ENCODE results near the gene SCARB2.

The SCARB2 gene

DNA sequence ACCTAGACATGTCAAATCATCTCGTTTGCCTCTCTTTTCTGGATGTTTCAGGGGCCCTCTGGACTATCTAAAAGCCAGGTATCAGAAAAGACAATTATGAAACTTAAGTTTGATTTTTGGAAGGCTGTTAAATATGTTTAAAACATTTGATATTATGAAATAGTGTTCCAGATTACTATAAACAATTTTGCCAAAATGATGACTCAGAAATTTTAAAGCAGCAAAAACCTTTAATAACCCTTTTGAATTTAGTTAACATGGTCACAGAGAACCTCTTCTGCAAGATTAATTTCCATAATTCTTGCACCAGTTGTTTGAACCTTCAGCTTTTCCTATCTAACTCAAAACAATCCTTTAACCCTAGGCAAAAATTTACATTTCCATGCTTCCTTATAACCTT lies 19.1 kb upstream of the SCARB2 start:
- no peak overlapping the region for H3K4me3 ChIP-seq (ENCODE audit: low read depth, low read length)
- TF ChIP-seq, protein P1, sequence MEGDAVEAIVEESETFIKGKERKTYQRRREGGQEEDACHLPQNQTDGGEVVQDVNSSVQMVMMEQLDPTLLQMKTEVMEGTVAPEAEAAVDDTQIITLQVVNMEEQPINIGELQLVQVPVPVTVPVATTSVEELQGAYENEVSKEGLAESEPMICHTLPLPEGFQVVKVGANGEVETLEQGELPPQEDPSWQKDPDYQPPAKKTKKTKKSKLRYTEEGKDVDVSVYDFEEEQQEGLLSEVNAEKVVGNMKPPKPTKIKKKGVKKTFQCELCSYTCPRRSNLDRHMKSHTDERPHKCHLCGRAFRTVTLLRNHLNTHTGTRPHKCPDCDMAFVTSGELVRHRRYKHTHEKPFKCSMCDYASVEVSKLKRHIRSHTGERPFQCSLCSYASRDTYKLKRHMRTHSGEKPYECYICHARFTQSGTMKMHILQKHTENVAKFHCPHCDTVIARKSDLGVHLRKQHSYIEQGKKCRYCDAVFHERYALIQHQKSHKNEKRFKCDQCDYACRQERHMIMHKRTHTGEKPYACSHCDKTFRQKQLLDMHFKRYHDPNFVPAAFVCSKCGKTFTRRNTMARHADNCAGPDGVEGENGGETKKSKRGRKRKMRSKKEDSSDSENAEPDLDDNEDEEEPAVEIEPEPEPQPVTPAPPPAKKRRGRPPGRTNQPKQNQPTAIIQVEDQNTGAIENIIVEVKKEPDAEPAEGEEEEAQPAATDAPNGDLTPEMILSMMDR (IDR thresholded peaks at IDR 0.05; ENCODE audit: low read depth, low read length, missing control alignments), result no peak
- DNase-seq (ENCODE audit: low read depth), result no peak

DNA sequence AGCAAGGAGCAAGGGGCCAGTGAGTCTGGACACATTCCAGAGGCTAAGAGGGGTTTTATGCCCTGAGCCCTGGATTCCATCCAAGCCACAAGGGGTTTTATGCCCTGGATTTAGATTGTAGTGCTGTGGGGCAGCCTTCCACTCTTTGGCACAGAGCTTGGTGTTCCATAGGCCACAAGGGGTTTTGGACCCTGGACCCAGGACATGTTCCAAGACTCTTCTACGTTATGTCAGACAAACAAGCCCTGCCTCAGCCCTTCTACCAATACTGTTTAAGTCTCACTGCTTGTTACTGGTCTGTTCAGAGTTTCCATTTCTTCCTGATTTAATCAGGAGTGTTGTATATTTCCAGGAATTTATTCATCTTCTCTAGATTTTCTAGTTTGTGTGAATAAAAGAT lies 12.8 kb upstream of the SCARB2 start:
- DNase-seq (ENCODE audit: low read depth), result no peak
- TF ChIP-seq, protein P1 (IDR thresholded peaks at IDR 0.05; ENCODE audit: low read depth, low read length, missing control alignments), result no peak
- no peak overlapping the region for H3K4me3 ChIP-seq (ENCODE audit: low read depth, low read length)

DNA sequence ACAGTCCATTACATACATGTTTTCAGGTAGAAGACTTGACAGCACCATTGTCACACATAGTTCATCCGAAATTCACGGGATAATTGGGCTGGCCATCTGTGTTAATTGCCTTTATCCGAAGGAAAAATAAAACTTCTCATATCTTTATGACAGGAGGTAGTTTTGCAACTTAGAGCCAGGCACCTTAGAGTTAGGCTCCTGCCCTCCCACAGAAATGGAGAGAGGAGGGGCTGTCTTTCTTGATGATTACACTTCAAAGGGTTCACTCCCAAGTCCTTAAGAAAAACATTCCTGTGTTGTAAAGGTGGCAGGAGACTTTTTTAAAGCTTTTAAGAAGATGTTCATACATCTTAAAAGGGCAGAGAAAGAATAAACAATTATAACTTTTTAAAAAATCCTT lies 10.5 kb upstream of the SCARB2 start:
- H3K4me3 ChIP-seq (ENCODE audit: low read depth, low read length), result no peak overlapping the region
- DNase-seq (ENCODE audit: low read depth), result no peak
- TF ChIP-seq, protein P1 (IDR thresholded peaks at IDR 0.05; ENCODE audit: low read depth, low read length, missing control alignments), result no peak

DNA sequence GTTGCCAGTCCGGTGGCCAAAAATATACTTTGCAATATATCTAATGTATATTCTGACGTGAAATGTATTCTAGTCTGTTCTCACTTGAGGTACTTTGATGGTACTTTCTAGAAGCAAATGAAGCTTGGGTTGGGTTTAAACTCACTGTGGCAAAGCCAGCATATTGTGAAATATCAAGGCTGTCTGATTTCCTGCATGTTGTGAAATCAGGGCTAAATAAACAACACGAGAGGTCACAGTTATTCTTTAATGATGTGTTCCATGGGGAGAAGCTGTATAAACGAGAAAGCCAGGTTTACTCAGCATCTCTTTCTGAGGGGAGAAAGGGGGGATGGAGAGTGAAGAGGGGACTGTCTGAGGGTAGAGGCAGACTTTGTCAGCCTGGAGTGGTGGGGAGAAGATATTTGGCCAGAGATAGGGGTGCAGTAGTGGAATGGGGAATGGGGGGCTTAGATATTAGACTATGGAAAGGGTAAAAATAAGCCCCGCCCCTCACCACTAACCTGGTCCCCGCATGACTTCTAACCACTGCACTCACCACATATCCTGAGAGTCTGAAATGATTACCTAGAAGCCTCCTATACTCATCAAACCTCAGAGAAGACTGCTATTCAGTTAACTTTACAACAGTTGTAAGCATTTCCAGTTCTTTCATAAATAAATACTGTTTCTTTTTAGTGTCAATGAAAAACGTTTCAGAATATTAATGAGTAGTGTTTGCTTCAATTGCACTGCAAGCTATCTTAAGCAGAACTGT lies 5.9 kb upstream of the SCARB2 start:
- no peak for DNase-seq (ENCODE audit: low read depth)
- TF ChIP-seq, protein P1 (IDR thresholded peaks at IDR 0.05; ENCODE audit: low read depth, low read length, missing control alignments), result no peak
- H3K4me3 ChIP-seq (ENCODE audit: low read depth, low read length), result no peak overlapping the region

DNA sequence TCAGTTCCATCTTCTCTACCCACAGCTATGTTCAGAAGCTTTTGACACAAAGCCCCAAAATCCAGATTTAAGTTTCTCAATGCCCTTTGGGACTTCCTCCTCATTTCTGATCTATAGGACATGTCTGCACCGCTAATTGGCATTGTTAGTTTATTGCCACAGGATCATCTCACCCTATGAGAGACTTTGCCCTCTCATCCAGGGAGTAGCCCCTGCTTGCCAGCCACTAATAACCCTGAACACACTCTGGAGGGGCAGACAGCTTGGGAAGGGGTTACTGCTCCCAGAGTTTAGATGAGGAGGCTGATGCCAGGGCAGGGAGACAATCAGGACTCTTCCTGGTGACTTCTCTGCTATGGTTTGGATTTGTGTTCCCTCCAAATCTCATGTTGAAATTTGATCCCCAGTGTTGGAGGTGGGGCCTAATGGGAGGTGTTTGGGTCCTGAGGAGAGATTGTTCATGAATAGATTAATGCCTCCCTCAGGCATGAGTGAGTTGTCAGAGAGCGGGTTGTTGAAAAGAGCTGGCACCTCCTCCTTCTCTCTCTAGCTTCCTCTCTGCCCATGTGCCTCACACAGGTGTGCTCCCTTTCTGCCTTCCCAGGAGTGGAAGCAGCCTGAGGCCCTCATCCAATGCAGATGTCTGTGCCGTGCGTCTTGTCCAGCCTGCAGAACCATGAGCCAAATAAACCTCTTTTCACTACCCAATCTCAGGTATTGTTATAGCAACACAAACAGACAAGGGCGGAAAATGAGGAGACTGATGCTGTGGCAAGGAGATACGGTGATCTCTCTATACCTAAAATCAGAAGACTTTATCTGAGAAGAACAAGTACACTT lies 3.6 kb upstream of the SCARB2 start:
- TF ChIP-seq, protein P1 (IDR thresholded peaks at IDR 0.05; ENCODE audit: low read depth, low read length, missing control alignments), result no peak
- DNase-seq (ENCODE audit: low read depth), result no peak
- H3K4me3 ChIP-seq (ENCODE audit: low read depth, low read length), result no peak overlapping the region

DNA sequence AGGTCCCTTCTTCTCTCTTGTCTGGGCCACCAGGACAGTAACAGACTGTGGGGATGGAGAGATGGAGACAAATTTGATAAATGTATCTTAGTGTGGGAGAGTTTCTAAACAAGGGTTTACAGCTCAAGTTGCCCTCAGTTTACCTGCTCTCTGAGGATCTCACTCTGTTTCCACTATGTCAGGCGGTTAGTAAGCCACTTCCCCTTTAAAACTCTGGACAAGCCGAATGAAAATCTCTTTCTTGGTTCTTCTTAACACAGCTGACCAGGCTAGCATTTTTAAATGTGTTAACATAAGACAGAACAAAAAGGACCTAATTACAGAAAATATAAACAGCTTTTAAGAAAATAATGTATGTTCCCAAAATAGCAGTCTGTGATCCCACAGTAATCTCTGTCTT lies 2.9 kb upstream of the SCARB2 start:
- H3K4me3 ChIP-seq (ENCODE audit: low read depth, low read length), result no peak overlapping the region
- TF ChIP-seq, protein P1 (IDR thresholded peaks at IDR 0.05; ENCODE audit: low read depth, low read length, missing control alignments), result no peak
- DNase-seq (ENCODE audit: low read depth), result no peak
